Right cardiac atrium (tissue), 5 donors: ENCODE results near the gene TNPO2. TPM values are rescaled to one million over a fixed set of nuclear protein-coding genes. Genes with fewer than 3 reads are reported as not detected.
"Not testable (repeated sequence)": the region's sequence is repeated elsewhere in the genome, so short reads cannot be mapped to it uniquely, and the experiment has no call there.

Experiments
- ATAC-seq, 2 donors: fragments of 200-7000 bp; cut with Tn5 transposase; one replicate each; pipeline versions ENCODE4 v1.8.0 to v1.9.1; 2020; ENCODE audit warnings: moderate library complexity in 2 of 2, mild to moderate bottlenecking in 1 of 2
- DNase-seq, 3 donors: peaks; one replicate each; pipeline ENCODE4 v3.0.0-alpha.2; 2020
- H3K27ac ChIP-seq: one replicate; pipeline ENCODE4 v1.5.1; 2013; ENCODE audit warnings: mild to moderate bottlenecking, low read length, control low read depth, moderate library complexity
- H3K27me3 ChIP-seq: one replicate; pipeline ENCODE4 v1.6.1; 2013; ENCODE audit not compliant: control insufficient read depth, insufficient read depth
- H3K4me1 ChIP-seq: one replicate; pipeline ENCODE4 v1.6.1; 2013; ENCODE audit warnings: low read length; ENCODE audit not compliant: control insufficient read depth, insufficient read depth
- H3K4me3 ChIP-seq: one replicate; pipeline ENCODE4 v1.5.1; 2013; ENCODE audit warnings: low read length, control low read depth
- H3K9me3 ChIP-seq: one replicate; pipeline ENCODE4 v1.6.1; 2013; ENCODE audit warnings: low read length; ENCODE audit not compliant: control insufficient read depth
- WGBS: extraction: QIAGEN DNeasy Blood & Tissue Kit; methylation state at CpG from one replicate; pipeline ENCODE4 v1.1.7; 2013; 5-methylcytosine and 5-hydroxymethylcytosine counted together
- intact Hi-C, 4 donors: fragments of 100-400 bp; cut with DNase I; formaldehyde crosslinking; loops; one replicate each; pipeline versions ENCODE4 v1.11.0 to v1.14.0; 2022 to 2023
- polyA plus RNA-seq: library from polyadenylated mRNA; stranded (reverse); fragments of 200-250 nt; gene quantifications from one replicate; pipeline ENCODE4 v1.2.3, GENCODE V29; 2013
- total RNA-seq, 4 donors: library from RNA; stranded (reverse); fragmentation: NEBNext Ultra II Directional; extraction: Animal tissue kit (Norgen Biotek cat#: 25700); gene quantifications; one replicate each; pipeline ENCODE4 v1.2.1, GENCODE V29; 2021
- donor health status: healthy with polysubstance abuse.
- donor health status: DM: no; HTN: yes; CAD: no.
- donor health status: DM: no; HTN: no; CAD: no.
- donor health status: DM: no; HTN: yes; CAD: no; lungs with severe emphysema.
- donor health status: DM: yes; HTN: yes; CAD: no.

TNPO2 gene
- total and polyA plus RNA-seq, 5 donors = 24.8 to 54.6 (median 44.9) TPM

- no peaks in the 10 kb centered on the region for H3K4me1 ChIP-seq
- H3K27ac ChIP-seq = no peak overlapping the region
- ATAC-seq (no peak), DNase-seq (no peak)
- 91% methylated on average over 29 of the region's 29 CpGs for WGBS
- no peaks in the 10 kb centered on the region for H3K9me3 ChIP-seq
- intact Hi-C loops = no loop called here
- H3K4me3 ChIP-seq = no peak overlapping the region
- H3K27me3 ChIP-seq = no peaks in the 10 kb centered on the region
These were observed 17.9 kb downstream of the TNPO2 start for GRCh38 chr19:12705654-12706331.

GRCh38 chr19:12705169-12705568 lies 18.6 kb downstream of the TNPO2 start:
- ATAC-seq (no peak), DNase-seq (no peak)
- Histone ChIP-seq H3K27ac (no peak overlapping the region), H3K4me3 (no peak overlapping the region), H3K9me3 (no peaks in the 10 kb centered on the region), H3K4me1 (no peaks in the 10 kb centered on the region), H3K27me3 (no peaks in the 10 kb centered on the region)
- WGBS = 93% methylated on average over 13 of the region's 13 CpGs
- intact Hi-C loops = no loop called here

GRCh38 chr19:12703046-12703445 lies 20.7 kb downstream of the TNPO2 start:
- DNase-seq (peak in 1 of 3 donors; percentile 58), ATAC-seq (no peak)
- intact Hi-C loops = no loop called here
- 57% methylated on average over 9 of the region's 9 CpGs for WGBS
- no peak overlapping the region for H3K27ac ChIP-seq
- H3K9me3 ChIP-seq = no peaks in the 10 kb centered on the region
- no peak overlapping the region for H3K4me3 ChIP-seq
- H3K4me1 ChIP-seq = no peaks in the 10 kb centered on the region
- H3K27me3 ChIP-seq = no peaks in the 10 kb centered on the region

GRCh38 chr19:12701596-12702282 lies 22.0 kb downstream of the TNPO2 start:
- Histone ChIP-seq H3K4me3 (no peak overlapping the region), H3K4me1 (no peaks in the 10 kb centered on the region), H3K27me3 (no peaks in the 10 kb centered on the region), H3K9me3 (no peaks in the 10 kb centered on the region), H3K27ac (no peak overlapping the region)
- DNase-seq (peak in 1 of 3 donors; percentile 57), ATAC-seq (no peak)
- intact Hi-C loops = no loop called here
- 89% methylated on average over 33 of the region's 33 CpGs for WGBS

- no peaks in the 10 kb centered on the region for H3K27me3 ChIP-seq
- no peak overlapping the region for H3K27ac ChIP-seq
- intact Hi-C loops = no loop called here
- H3K4me1 ChIP-seq = peaks cover 1% of the 10 kb centered on the region
- no peak overlapping the region for H3K4me3 ChIP-seq
- WGBS = 76% methylated on average over 6 of the region's 6 CpGs
- DNase-seq (no peak), ATAC-seq (no peak)
- H3K9me3 ChIP-seq = no peaks in the 10 kb centered on the region
These were observed 25.6 kb downstream of the TNPO2 start for GRCh38 chr19:12698138-12698537.

- 95% methylated on average over 22 of the region's 22 CpGs for WGBS
- H3K4me1 ChIP-seq, H3K27me3 ChIP-seq, H3K4me3 ChIP-seq, H3K9me3 ChIP-seq, H3K27ac ChIP-seq, ATAC-seq, DNase-seq, intact Hi-C loops: not testable (repeated sequence)
These were observed 26.3 kb downstream of the TNPO2 start for GRCh38 chr19:12697425-12697824.

- Histone ChIP-seq H3K4me3 (peak within 1 kb of the TSS; percentile 80), H3K4me1 (peaks cover 1% of the 10 kb centered on the region), H3K27ac (peak within 1 kb of the TSS; percentile 96), H3K27me3 (no peaks in the 10 kb centered on the region), H3K9me3 (no peaks in the 10 kb centered on the region)
- ATAC-seq (peak; percentile 90 to 94), DNase-seq (peak; percentile 95 to 99 (median 99))
- WGBS = 7% methylated on average over 59 of the region's 59 CpGs
- intact Hi-C loops = no loop called here
These were observed 27.1 kb downstream of the TNPO2 start, which contains the start of gene FBXW9 for GRCh38 chr19:12696366-12697335. Gene FBXW9, minus strand, starts transcription at chr19:12696631. Its CDS starts 50 bp downstream, at chr19:12696581.

GRCh38 chr19:12695997-12696365 lies 27.8 kb downstream of the TNPO2 start:
- ATAC-seq (peak; percentile 28), DNase-seq (peak in 1 of 3 donors; percentile 64)
- H3K27me3 ChIP-seq = no peaks in the 10 kb centered on the region
- no peak overlapping the region for H3K27ac ChIP-seq
- peak overlapping the region; percentile 80 for H3K4me3 ChIP-seq
- WGBS = 4% methylated on average over 36 of the region's 36 CpGs
- intact Hi-C loops = no loop called here
- peaks cover 1% of the 10 kb centered on the region for H3K4me1 ChIP-seq
- no peaks in the 10 kb centered on the region for H3K9me3 ChIP-seq

- Histone ChIP-seq H3K27ac (no peak overlapping the region), H3K27me3 (no peaks in the 10 kb centered on the region), H3K4me1 (peaks cover 1% of the 10 kb centered on the region), H3K4me3 (no peak overlapping the region), H3K9me3 (no peaks in the 10 kb centered on the region)
- ATAC-seq (no peak), DNase-seq (no peak)
- intact Hi-C loops = no loop called here
- WGBS = 83% methylated on average over 1 of the region's 1 CpG
These were observed 28.2 kb downstream of the TNPO2 start for GRCh38 chr19:12695514-12695913.

- Histone ChIP-seq H3K4me3 (no peak overlapping the region), H3K27ac (no peak overlapping the region), H3K27me3 (no peaks in the 10 kb centered on the region), H3K9me3 (no peaks in the 10 kb centered on the region), H3K4me1 (peaks cover 1% of the 10 kb centered on the region)
- 75% methylated on average over 2 of the region's 2 CpGs for WGBS
- DNase-seq = no peak
- no peak for ATAC-seq
- intact Hi-C loops = no loop called here
These were observed 28.6 kb downstream of the TNPO2 start for GRCh38 chr19:12695096-12695495.

GRCh38 chr19:12694641-12695040 lies 29.1 kb downstream of the TNPO2 start:
- intact Hi-C loops = no loop called here
- peaks cover 1% of the 10 kb centered on the region for H3K4me1 ChIP-seq
- no peaks in the 10 kb centered on the region for H3K27me3 ChIP-seq
- WGBS = 92% methylated on average over 16 of the region's 16 CpGs
- ATAC-seq = no peak
- H3K27ac ChIP-seq = no peak overlapping the region
- no peak overlapping the region for H3K4me3 ChIP-seq
- H3K9me3 ChIP-seq = no peaks in the 10 kb centered on the region
- DNase-seq = no peak
